ENCODE data around the gene TASP1.
"Not testable (repeated sequence)": the region's sequence is repeated elsewhere in the genome, so short reads cannot be mapped to it uniquely, and the experiment has no call there.

Gene TASP1

GRCh38 chr20:13400453-13400852 lies 238.3 kb downstream of the TASP1 start:
- DNase-seq (ENCODE audit: low read depth in 2 of 2): no peak

- DNase-seq (ENCODE audit: low read depth in 2 of 2): no peak
Observed at GRCh38 chr20:13397300-13397724, 241.4 kb downstream of the TASP1 start.

GRCh38 chr20:13396826-13397225 lies 241.9 kb downstream of the TASP1 start:
- DNase-seq (ENCODE audit: low read depth in 2 of 2): no peak

- no peak for DNase-seq (ENCODE audit: low read depth in 2 of 2)
Observed at GRCh38 chr20:13396022-13396421, 242.7 kb downstream of the TASP1 start.

GRCh38 chr20:13395232-13395631 lies 243.5 kb downstream of the TASP1 start:
- DNase-seq (ENCODE audit: low read depth in 2 of 2): no peak

GRCh38 chr20:13392391-13392790 lies 246.3 kb downstream of the TASP1 start:
- no peak for DNase-seq (ENCODE audit: low read depth in 2 of 2)

- DNase-seq (ENCODE audit: low read depth in 2 of 2): no peak
Observed at GRCh38 chr20:13389115-13389514, 249.6 kb downstream of the TASP1 start.

- no peak for DNase-seq (ENCODE audit: low read depth in 2 of 2)
Observed at GRCh38 chr20:13384132-13384531, 254.6 kb downstream of the TASP1 start.

- DNase-seq (ENCODE audit: low read depth in 2 of 2): no peak
Observed at GRCh38 chr20:13382786-13383185, 255.9 kb downstream of the TASP1 start.

- not testable (repeated sequence) for DNase-seq (ENCODE audit: low read depth in 2 of 2)
Observed at GRCh38 chr20:13380497-13381229, 258.1 kb downstream of the TASP1 start.

GRCh38 chr20:13373400-13373799 lies 265.3 kb downstream of the TASP1 start:
- no peak for DNase-seq (ENCODE audit: low read depth in 2 of 2)

GRCh38 chr20:13364278-13365170 lies 274.2 kb downstream of the TASP1 start:
- no peak for DNase-seq (ENCODE audit: low read depth in 2 of 2)

- no peak for DNase-seq (ENCODE audit: low read depth in 2 of 2)
Observed at GRCh38 chr20:13363473-13363872, 275.3 kb downstream of the TASP1 start.

- DNase-seq (ENCODE audit: low read depth in 2 of 2): not testable (repeated sequence)
Observed at GRCh38 chr20:13362165-13362564, 276.6 kb downstream of the TASP1 start.

GRCh38 chr20:13358936-13359335 lies 279.8 kb downstream of the TASP1 start:
- not testable (repeated sequence) for DNase-seq (ENCODE audit: low read depth in 2 of 2)

GRCh38 chr20:13357782-13358181 lies 280.9 kb downstream of the TASP1 start:
- not testable (repeated sequence) for DNase-seq (ENCODE audit: low read depth in 2 of 2)

GRCh38 chr20:13356591-13356990 lies 282.1 kb downstream of the TASP1 start:
- no peak for DNase-seq (ENCODE audit: low read depth in 2 of 2)

GRCh38 chr20:13355941-13356486 lies 282.7 kb downstream of the TASP1 start:
- no peak for DNase-seq (ENCODE audit: low read depth in 2 of 2)

- DNase-seq (ENCODE audit: low read depth in 2 of 2): no peak
Observed at GRCh38 chr20:13355411-13355810, 283.3 kb downstream of the TASP1 start.

- no peak for DNase-seq (ENCODE audit: low read depth in 2 of 2)
Observed at GRCh38 chr20:13353261-13353945, 285.3 kb downstream of the TASP1 start.

- DNase-seq (ENCODE audit: low read depth in 2 of 2): no peak
Observed at GRCh38 chr20:13349235-13349604, 289.5 kb downstream of the TASP1 start.

All from stimulated activated CD8-positive, alpha-beta memory T cell treated with anti-CD3 and anti-CD28 coated beads, Interleukin-15, amount 100 ng/mL, for 48 hours (primary cell).